Measurements from ENCODE around the gene RASD1.

- TF ChIP-seq CTCF (IDR thresholded peaks at IDR 0.05) (no peak), POLR2A (IDR thresholded peaks at IDR 0.05) (no peak)
Measured at GRCh38 chr17:17495536-17496188, 533 bp downstream of the RASD1 start.
